HG02981 (cell line): ENCODE results near the gene RAMP1.
A peak's percentile ranks its signal among the peaks of the same experiment; 100 is the strongest.

Experiments used
- ATAC-seq: cut with Tn5 transposase; IDR thresholded peaks from one replicate; pipeline ENCODE4 v1.9.1; 2021; ENCODE audit warnings: mild to moderate bottlenecking, moderate library complexity; ENCODE audit not compliant: unreplicated experiment

Gene RAMP1

DNA sequence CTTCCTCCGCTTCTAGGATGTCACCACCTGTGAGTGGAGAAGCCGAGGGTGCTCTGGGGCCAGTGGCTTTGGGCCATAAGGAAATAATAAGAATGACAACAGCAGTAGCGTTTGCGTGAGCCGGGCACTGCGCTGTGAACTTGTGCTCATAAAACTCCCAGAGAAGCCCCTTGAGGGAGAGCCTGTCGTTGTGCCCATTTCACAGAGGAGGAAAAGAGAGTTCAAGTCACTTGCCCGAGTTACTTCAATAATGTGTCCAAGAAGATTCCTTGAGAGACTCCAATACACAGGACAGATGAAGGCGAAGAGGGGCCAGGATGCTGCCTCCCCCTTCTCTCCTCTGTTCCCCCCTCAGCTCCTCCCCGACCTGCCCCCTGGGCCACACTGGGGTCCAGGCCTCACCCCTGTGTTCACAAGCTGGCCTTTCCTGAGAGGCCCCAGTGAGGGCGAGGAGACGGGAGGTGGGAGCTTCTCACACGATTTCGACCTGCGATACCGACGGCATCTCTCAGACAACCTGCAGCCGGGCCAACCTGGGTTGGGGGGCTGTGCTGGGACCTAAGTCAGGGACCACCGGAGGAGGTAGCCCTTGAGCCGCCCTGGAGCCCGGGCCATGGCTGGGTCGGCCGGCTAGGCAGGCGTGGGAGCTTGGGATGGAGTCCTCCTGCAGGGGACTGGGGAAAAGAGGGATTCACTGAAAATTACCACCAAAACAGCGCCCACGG, 53.9 kb downstream of the RAMP1 start:
- no peak for ATAC-seq

DNA sequence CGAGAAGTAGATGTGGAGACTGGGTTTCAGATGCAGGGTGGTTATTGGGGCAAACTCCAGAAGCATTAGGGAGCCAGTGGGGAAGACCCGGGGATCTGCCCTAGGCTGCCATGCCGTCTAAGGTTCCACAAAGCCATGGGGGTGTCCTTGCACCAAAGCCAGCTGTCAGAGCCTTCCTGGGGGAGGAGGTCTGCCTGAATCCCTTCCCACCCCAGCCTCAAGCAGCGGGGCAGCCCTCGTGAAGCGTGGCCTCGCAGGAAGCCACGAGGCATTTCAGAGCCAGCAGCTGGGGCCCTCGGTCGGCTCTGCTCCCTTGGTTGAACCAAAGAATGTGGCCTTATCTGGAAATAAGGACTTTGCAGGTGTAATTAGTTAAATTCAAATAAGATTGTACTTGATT, 56.2 kb downstream of the RAMP1 start:
- ATAC-seq, result no peak

DNA sequence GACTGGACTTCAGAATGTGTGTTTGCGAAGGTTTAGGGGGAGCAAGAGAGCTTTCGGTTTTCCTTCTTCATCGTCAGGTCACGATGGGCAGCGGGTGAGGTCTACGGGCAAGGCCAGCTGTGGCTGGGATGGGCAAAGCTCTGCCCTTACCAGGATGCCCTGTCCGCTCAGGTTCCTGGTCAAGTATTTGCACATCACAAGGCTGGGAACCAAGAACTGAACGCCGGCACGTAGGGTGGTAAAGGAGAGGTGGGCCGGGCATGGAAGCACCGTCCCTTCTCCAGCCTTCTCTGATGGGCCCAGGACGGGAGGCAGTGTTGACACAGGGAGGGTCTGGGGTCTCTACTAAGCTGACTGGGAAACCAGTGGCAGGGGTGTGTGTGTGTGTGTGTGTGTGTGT, 56.9 kb downstream of the RAMP1 start:
- ATAC-seq, result no peak

DNA sequence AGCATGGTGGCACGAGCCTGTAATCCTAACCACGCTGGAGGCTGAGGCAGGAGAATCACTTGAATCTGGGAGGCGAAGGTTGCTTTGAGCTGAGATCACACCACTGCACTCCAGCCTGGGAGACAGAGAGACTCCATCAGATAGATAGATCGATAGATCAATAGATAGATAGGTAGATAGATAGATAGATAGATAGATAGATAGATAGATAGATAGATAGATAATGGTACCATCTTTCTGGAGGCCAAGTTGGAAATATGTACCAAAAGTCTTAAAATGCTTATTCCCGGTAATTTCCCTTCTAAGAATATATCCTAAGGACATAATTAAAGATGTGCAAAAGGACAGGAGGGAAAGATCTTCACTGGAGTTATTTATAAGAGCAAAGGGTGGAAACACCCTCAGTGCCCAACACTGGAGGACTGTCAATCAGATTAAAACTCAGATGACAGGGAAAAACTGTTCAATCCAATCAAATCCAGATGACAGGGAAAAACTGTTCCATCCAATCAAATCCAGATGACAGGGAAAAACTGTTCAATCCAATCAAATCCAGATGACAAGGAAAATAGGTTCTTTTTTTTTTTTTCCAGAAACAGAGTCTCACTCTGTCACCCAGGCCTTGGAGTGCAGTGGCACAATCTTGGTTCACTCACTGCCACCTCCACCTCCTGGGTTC, 58.4 kb downstream of the RAMP1 start:
- no peak for ATAC-seq

DNA sequence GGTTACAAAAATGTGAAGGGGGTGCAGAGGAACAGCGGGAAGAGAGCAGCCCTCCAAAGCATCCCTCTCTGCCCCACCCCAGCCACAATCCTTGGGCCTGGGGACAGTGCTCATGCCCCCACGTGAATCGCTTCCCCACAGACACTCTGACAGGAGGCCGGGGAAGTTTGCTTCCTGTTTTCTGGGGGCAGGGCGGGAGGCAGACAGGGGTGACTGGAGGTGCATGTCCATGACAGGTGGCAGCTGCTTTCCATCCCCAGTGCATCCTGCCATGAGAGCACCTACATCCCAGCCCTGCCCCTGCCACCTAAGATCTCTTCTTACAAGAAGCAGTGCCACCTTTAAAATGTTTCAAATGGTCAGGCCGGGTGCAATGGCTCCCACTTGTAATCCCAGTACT, 60.2 kb downstream of the RAMP1 start:
- no peak for ATAC-seq

DNA sequence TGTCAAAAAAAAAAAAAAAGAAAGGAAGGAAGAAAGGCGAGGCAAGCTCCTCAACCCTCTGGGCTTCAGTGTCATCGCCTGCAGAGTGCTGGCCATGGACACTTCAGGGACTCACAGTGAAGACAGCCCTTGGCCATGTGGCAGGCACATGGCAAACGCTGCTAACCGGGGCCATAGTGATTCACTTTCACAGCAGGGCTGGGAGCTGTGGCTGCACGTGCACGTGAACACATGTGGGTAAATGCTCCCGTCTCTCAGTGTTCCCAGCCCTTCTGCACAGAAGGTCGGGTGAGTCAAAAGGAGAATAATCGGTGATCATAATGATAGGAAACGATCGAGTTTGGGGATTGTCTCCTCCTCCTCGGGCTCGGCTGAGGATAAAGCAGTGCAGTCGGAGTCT, 61.2 kb downstream of the RAMP1 start:
- ATAC-seq, result no peak

DNA sequence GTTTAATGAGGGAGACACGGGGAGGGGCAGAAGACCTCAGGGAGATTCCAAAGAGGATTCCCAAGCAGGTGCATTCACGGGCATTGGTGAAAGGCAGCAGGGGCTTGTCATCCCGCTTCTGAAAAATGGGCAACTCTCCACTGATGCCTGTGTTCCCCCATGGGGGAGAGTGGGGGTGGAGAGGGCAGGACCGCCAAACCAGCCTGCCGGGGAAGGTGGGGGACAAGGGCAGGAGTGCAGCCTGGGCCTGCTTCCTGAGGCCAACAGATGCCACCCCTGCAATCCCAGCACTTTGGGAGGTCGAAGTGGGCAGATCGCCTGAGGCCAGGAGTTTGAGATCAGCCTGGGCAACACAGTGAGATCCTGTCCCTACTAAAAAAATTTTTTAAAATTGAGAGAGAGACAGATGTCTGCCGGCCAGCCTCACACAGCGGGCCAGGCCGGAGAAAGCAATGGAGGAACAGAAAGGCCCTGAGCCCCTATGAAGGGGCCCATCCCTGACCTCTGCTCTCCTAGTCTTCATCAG, 62.6 kb downstream of the RAMP1 start:
- ATAC-seq, result no peak

DNA sequence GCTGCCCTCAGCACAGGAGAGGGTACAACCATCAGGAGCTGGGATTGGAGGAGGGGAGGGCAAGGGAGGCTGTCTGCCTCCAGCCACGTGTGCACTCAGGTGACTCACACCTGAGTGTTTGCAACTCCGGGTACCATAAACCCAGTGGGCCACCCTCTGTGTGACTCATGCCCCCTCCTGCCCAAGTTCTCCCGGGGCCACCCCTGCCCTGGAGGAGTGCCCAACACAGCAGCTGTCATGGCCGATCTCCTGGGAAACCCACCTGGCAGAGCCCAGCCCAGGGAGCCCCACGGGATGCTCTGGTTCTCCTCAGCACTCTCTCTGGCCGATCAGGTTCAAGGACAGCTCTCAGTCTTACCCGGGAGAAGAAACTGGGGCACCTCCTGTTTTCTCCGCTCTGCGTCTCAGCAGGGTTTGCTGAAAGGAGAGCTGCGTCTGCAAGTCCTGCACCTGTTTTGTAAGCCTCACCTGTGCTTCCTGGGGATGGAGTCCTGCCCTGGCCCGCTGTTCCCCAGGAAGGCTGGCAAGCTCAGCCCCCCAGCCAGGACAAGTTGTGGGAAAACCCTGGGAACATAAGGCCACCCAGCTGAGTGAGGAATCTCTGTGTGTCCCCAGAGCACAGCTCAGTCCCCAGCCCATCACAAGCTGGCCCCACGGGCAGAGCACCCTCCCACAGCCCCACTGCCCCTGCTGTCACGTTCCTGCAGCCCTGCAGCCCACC, 63.4 kb downstream of the RAMP1 start:
- ATAC-seq, result no peak

DNA sequence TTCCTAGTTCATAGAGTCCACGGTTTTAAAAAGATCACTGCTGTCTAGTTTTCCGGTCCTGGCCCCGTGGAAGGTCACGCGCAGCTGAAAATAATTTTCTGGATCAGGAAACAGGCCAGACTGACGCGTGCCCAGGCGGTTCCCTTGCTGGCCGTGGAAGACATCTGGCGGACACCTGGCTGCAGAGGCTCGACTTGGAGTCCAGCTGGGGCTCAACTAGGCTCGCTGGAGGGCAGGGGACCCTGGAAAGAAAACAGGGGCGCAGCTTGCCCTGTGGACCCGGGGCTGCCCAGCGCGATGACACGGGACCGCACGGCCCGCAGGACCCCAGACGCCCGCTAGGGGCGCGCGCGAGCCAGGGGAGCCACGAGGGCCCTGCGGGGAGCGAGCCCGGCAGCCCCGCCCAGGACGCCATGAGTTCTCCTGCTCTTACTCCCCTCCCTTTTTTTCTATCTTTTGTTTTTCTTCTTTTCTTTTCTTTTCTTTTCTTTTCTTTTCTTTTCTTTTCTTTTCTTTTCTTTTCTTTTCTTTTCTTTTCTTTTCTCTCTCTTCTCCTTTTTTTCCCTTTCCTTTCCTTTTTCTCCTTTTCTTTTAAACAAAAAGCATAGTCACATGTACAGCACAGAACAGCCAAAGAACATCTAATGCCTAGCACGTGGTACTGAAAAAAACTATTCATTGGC, 64.2 kb downstream of the RAMP1 start:
- ATAC-seq, result peak; percentile 80

DNA sequence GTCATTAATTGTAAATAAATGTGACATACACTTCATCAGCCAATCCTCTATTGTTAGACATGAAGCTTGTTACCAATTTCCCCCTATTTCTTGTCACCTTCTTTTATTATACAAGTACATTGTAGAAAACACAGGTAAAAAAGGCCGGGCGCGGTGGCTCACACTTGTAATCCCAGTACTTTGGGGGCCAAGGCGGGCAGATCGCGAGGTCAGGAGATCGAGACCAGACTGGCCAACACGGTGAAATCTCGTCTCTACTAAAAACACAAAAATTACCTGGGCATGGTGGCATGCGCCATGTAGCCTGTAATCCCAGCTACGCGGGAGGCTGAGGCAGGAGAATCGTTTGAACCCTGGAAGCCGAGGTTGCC, 64.7 kb downstream of the RAMP1 start:
- no peak for ATAC-seq

DNA sequence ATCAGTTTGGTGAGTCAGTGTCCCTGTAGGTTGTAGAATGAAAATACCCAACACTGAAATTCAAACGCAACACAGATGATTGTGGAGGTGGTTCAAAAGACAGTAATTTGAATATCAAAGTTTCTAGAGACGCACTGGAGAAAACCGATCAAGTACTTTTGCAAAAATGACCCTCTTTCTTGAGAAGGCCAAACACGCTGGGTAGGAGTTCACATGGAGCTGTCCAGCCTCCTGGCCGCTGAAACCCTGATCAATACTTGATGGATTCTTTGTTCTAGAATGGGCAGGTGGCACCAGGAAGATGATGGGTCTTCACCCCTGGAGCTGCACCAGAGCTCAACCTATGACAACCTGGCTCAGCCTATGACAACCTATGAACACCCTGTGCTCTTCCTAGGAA, 67.7 kb downstream of the RAMP1 start:
- ATAC-seq, result no peak

DNA sequence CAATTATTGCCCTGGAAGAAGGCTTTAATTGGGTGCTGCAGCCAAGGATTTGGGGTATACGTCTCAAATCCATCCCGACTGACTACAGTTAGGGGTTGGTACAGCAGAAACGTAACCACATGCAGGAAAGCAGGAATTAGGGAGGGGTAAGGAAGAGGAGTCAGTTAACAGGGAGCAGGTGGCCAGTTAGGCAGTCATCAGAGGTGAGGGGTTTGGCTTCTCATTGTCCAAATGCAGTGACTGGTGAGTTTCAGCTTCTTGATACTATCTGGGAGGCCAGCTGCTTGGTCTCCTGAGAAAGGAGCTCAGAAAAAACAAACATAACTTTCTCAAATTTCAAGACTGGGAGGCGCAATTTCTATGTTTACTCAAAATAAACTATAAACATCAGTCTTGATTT, 68.6 kb downstream of the RAMP1 start:
- no peak for ATAC-seq

DNA sequence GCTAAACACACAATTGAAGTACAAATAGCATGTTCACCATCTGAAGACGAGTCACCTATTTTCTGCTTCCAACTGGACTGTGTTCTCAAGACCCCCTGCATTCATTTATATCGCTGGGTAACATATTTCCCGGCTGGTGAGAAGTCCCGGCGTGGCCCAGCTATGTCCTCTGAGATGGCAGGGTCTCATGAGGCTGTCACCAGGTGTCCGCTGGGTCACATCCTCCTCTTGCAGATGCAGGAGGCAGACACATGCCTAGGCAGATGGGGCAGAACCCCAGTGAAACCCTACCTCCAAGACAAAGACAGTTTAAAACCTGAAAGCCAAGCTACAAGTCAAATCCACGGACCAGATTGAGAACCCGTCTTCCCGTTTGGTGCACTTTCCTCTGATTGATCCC, 70.6 kb downstream of the RAMP1 start:
- ATAC-seq, result no peak

DNA sequence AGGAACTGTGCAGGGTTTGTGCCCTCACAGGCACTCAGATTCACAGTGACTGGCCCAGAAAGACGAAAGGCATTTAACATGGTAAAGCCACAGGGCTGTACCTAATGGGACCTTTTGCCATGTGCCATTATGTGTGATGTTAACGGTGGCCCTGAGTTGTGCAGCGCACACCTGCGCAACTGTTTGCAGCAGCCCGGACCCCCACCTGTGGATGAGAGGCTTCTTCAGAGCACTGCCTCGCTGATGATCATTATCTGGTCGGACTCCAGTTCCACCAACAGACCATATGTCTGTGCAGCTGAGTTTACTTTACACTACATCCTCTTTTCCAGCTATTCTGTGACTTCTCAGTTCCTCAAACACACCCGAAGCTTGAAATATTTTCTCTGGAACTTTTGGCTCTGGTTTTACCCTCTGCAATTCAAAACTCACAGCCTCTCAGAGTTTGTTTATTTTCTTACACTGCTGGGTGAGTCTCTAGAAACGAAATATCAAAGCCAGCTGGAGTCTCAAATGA, 71.8 kb downstream of the RAMP1 start:
- no peak for ATAC-seq

DNA sequence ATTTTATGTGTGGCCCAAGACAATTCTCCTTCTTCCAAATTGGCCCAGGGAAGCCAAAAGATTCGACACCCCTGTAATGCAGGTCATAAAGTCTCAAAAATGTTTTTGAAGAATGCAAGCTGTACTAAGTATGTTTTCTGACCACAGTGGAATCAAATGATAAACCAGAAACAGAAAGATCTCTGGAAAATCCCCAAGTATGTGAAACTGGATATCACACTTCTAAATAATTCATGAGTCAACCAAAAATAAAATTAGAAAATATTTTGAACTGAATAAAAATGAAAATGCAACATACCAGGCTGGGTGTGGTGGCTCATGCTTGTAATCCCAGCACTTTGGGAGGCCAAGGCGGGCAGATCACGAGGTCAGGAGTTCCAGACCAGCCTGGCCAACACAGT, 73.3 kb downstream of the RAMP1 start:
- ATAC-seq, result no peak

DNA sequence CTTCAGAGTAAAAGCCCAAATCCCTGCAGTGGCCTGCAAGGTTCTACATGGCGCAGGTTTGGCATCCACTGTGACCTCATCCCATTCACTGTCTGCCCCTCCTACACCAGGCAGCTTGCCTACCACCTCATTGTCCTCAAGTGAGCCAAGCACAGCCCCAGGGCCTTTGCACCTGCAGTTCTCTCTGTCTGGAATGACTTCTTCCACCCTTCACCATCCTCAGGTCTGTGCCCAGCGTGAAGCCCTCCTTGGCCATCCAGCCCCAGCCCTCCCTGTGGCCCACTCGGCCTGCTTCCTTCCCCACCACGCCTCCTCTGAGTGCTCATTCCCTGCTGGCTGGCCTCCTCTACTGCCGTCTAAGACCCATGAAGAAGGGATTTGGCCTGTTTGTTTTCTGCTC, 74.8 kb downstream of the RAMP1 start:
- ATAC-seq, result no peak

DNA sequence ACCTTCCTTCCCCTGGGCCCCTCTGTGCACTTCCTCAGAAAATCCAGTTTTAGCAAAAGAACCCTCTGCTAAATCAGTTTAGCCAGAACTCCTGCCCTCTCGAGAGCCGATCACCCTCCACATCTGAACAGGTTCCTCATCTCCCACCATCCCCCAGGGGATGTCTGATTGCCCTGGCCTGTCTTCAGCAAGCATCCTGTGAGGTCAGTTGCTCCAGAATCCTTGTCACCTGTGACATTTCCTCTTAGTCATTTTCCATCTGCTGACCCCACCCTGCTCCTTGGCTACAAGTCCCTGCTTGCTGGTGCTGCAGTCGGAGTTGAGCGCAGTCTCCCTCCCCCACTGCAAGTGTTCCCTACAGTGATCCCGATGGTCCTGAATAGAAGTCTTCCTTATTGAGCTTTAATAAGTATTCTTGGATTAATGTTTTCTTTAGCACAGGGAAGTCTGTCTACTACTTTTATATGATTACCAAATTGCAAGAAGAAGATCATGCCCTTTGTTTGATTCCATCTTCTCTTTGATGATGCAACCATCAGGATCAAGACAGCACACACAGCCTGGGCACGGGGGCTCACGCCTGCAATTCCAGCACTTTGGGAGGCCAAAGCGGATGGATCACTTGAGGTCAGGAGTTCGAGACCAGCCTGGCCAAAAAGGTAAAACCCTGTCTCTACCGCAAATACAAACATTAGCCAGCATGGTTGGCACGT, 76.5 kb downstream of the RAMP1 start:
- no peak for ATAC-seq

DNA sequence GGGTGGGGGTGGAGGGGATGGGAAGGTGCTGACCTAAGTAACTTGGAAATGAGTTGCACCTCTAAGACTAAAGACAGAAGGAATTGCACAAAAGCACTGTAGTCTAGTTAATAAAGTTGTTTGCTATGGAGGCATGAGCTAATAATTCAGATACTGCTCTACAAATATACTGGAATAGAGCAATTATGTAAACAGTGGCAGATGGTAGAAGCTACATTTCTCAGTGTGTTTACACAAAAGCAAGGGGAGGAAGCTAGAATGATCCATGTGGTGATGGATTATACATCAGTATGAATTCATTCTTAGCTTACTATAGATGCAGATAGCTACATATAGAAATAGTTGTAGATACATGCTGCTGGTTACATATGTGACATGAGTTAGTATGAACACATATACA, 79.8 kb downstream of the RAMP1 start:
- no peak for ATAC-seq

DNA sequence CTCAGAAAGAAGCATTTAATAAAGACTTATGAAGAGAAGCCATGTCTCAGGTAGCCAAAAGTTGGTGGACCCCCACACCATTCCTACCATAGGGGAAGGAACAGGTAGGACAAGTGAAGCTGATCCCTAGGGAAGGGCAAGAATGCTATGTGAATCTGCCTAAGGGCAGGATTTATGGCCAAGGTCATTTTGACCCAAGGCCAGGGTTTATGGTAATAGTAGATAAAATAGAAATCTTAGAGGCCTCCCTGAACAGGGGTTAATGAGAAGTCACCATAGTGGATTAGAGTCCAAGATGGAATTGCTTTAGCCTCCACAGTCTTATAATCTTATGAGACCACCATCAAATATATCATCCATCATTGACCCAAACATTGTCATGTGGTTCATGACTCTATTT, 81.4 kb downstream of the RAMP1 start:
- ATAC-seq, result no peak

DNA sequence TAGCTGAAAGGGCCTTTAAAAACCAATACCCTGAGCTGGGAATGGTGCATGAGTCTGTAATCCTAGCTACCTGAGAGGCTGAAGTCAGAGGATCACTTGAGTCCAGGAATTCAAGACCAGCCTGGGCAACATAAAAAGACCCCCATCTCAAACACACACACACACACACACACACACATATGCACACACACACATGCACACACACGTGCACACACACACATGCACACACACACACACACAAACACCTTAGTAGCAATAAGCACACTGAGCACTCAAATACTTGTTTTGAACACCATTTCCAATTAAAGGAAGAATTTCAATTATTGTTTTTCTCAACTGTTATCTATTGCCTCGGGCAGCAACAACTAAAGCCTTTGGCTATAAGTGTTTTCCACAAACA, 81.8 kb downstream of the RAMP1 start:
- no peak for ATAC-seq

DNA sequence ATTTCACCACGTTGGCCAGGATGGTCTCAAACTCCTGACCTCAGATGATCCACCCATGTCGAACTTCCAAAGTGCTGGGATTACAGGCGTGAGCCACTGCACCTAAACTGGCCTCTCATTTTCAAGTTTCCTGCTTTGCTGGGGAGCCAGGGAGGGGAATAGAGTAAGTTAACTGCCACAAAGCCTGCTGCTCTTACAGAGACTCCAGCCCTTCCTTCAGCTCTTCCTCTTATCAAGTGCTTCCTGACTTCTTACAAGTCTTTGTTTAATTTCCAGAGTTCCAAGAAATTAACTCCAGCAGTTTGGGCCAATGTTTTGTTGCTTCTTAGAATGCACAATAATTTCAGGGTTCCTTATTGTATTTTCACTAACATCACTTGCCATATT, 83.1 kb downstream of the RAMP1 start:
- ATAC-seq, result no peak
